Upper lobe of right lung (tissue), 1 donor: ENCODE measurements around the gene TSPAN6. TPM values are rescaled to one million over a fixed set of nuclear protein-coding genes. Genes with fewer than 3 reads are reported as not detected.

ENCODE experiments used
- ATAC-seq: fragments of 200-7000 bp; cut with Tn5 transposase; one replicate; pipeline ENCODE4 v1.9.1; 2020; ENCODE audit warnings: mild to moderate bottlenecking, moderate library complexity
- DNase-seq: peaks from one replicate; pipeline ENCODE4 v3.0.0-alpha.2; 2020
- H3K27ac ChIP-seq: fragments of 200-600 bp; one replicate; pipeline ENCODE4 v1.8.0; 2022
- H3K27me3 ChIP-seq: fragments of 200-600 bp; one replicate; pipeline ENCODE4 v1.8.0; 2022; ENCODE audit warnings: mild to moderate bottlenecking
- H3K36me3 ChIP-seq: fragments of 200-600 bp; one replicate; pipeline ENCODE4 v1.8.0; 2022
- H3K4me1 ChIP-seq: fragments of 200-600 bp; one replicate; pipeline ENCODE4 v1.8.0; 2022
- H3K4me3 ChIP-seq: fragments of 200-600 bp; one replicate; pipeline ENCODE4 v1.8.0; 2022; ENCODE audit warnings: mild to moderate bottlenecking
- H3K9me3 ChIP-seq: fragments of 200-600 bp; one replicate; pipeline ENCODE4 v1.8.0; 2022
- CTCF ChIP-seq: fragments of 200-600 bp; IDR thresholded peaks from one replicate; pipeline ENCODE4 v1.8.0; 2022; ENCODE audit warnings: antibody characterized with exemption
- intact Hi-C: fragments of 100-400 bp; cut with DNase I; formaldehyde crosslinking; loops from one replicate; pipeline ENCODE4 v1.11.0; 2022
- total RNA-seq: library from RNA; stranded (reverse); fragmentation: NEBNext Ultra II Directional; extraction: Animal tissue kit (Norgen Biotek cat#: 25700); gene quantifications from one replicate; pipeline ENCODE4 v1.2.1, GENCODE V29; 2021
- donor health status: DM: no; HTN: yes; CAD: no; lungs with severe emphysema.

Gene TSPAN6
- total RNA-seq, 1 donor from 2014 or later, result 13.9 TPM

GRCh38 chrX:100609591-100609990, 27.0 kb downstream of the TSPAN6 start:
- TF ChIP-seq CTCF, result peak; percentile 16
- intact Hi-C loops, result no loop called here

GRCh38 chrX:100606753-100607152, 29.9 kb downstream of the TSPAN6 start:
- Histone ChIP-seq H3K27ac (no peak overlapping the region), H3K27me3 (no peaks in the 10 kb centered on the region), H3K36me3 (no peaks in the 10 kb centered on the region), H3K4me1 (no peaks in the 10 kb centered on the region), H3K4me3 (no peak overlapping the region), H3K9me3 (no peaks in the 10 kb centered on the region)
- ATAC-seq (peak; percentile 25), DNase-seq (no peak)
- no peak for TF ChIP-seq CTCF
- intact Hi-C loops, result no loop called here

More at GRCh38 chrX:100609591-100609990, 27.0 kb downstream of the TSPAN6 start:
- H3K4me1 ChIP-seq, result no peaks in the 10 kb centered on the region
- no peak overlapping the region for H3K27ac ChIP-seq
- H3K36me3 ChIP-seq, result no peaks in the 10 kb centered on the region
- ATAC-seq (no peak), DNase-seq (no peak)
- no peaks in the 10 kb centered on the region for H3K27me3 ChIP-seq
- H3K4me3 ChIP-seq, result no peak overlapping the region
- no peaks in the 10 kb centered on the region for H3K9me3 ChIP-seq

- ATAC-seq (no peak), DNase-seq (no peak)
- no peaks in the 10 kb centered on the region for H3K9me3 ChIP-seq
- no peaks in the 10 kb centered on the region for H3K27me3 ChIP-seq
- H3K4me3 ChIP-seq, result no peak overlapping the region
- no peaks in the 10 kb centered on the region for H3K4me1 ChIP-seq
- no peaks in the 10 kb centered on the region for H3K36me3 ChIP-seq
- H3K27ac ChIP-seq, result no peak overlapping the region
- intact Hi-C loops, result no loop called here
- TF ChIP-seq CTCF, result no peak
Observed at GRCh38 chrX:100600758-100601157, 35.8 kb downstream of the TSPAN6 start.

DNA sequence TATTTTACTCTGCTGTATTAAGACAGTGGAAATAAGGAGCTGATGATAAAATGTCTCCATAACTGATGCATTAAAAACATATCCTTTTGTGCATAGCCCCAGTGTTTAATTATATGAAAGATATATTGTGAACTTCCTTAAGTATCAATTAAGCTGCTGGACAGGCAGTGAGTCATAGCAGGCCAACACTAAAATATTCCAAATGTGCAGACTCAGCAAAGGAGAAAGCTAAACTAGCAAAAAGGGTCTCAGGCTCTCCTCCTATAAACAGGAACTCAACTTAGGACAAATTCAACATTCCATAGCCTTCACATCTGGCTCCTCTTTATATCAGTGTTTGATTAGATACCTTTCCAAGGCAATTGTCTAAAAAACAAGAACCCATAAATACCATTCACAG, 36.3 kb downstream of the TSPAN6 start:
- H3K9me3 ChIP-seq, result no peaks in the 10 kb centered on the region
- TF ChIP-seq CTCF, result no peak
- no peak overlapping the region for H3K27ac ChIP-seq
- DNase-seq (no peak), ATAC-seq (no peak)
- no peaks in the 10 kb centered on the region for H3K36me3 ChIP-seq
- H3K27me3 ChIP-seq, result no peaks in the 10 kb centered on the region
- intact Hi-C loops, result no loop called here
- H3K4me1 ChIP-seq, result no peaks in the 10 kb centered on the region
- H3K4me3 ChIP-seq, result no peak overlapping the region

DNA sequence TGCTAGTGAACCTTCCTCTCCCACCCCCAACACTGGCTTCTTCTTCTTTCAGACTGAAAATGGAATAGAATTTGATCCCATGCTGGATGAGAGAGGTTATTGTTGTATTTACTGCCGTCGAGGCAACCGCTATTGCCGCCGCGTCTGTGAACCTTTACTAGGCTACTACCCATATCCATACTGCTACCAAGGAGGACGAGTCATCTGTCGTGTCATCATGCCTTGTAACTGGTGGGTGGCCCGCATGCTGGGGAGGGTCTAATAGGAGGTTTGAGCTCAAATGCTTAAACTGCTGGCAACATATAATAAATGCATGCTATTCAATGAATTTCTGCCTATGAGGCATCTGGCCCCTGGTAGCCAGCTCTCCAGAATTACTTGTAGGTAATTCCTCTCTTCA, 37.1 kb downstream of the TSPAN6 start:
- Histone ChIP-seq H3K27me3 (no peaks in the 10 kb centered on the region), H3K27ac (no peak overlapping the region), H3K4me3 (no peak overlapping the region), H3K4me1 (no peaks in the 10 kb centered on the region), H3K36me3 (no peaks in the 10 kb centered on the region), H3K9me3 (no peaks in the 10 kb centered on the region)
- intact Hi-C loops, result no loop called here
- no peak for TF ChIP-seq CTCF
- DNase-seq (no peak), ATAC-seq (no peak)

- no peak for TF ChIP-seq CTCF
Observed at GRCh38 chrX:100596601-100597000, 40.0 kb downstream of the TSPAN6 start.

More at GRCh38 chrX:100596601-100597000, 40.0 kb downstream of the TSPAN6 start:
- ATAC-seq (no peak), DNase-seq (no peak)
- intact Hi-C loops, result no loop called here
- no peaks in the 10 kb centered on the region for H3K27me3 ChIP-seq
- H3K4me3 ChIP-seq, result no peak overlapping the region
- H3K27ac ChIP-seq, result no peak overlapping the region
- no peaks in the 10 kb centered on the region for H3K9me3 ChIP-seq
- no peaks in the 10 kb centered on the region for H3K36me3 ChIP-seq
- H3K4me1 ChIP-seq, result no peaks in the 10 kb centered on the region
